Suprapubic skin (tissue), 4 donors: ENCODE measurements around the gene SCYL1. TPM values are rescaled to one million over a fixed set of nuclear protein-coding genes. Genes with fewer than 3 reads are reported as not detected.

Source experiments
- DNase-seq, 2 donors: peaks; one replicate each; pipeline ENCODE4 v3.0.0-alpha.2; 2019; ENCODE audit warnings: low spot score in 2 of 2
- H3K27ac ChIP-seq: fragments of 200-600 bp; sonication (generic); one replicate; pipeline ENCODE4 v1.5.1; 2019
- H3K27me3 ChIP-seq: fragments of 200-600 bp; sonication (generic); one replicate; pipeline ENCODE4 v1.5.1; 2019
- H3K36me3 ChIP-seq: fragments of 200-600 bp; sonication (generic); one replicate; pipeline ENCODE4 v1.5.1; 2019
- H3K4me1 ChIP-seq: fragments of 200-600 bp; sonication (generic); one replicate; pipeline ENCODE4 v1.5.1; 2019
- H3K4me3 ChIP-seq: fragments of 200-600 bp; sonication (generic); one replicate; pipeline ENCODE4 v1.5.1; 2019; ENCODE audit warnings: mild to moderate bottlenecking
- H3K9me3 ChIP-seq: fragments of 200-600 bp; sonication (generic); one replicate; pipeline ENCODE4 v1.5.1; 2019
- EP300 ChIP-seq: sonication (generic); formaldehyde crosslinking; IDR thresholded peaks from one replicate; pipeline ENCODE4 v1.6.1; 2017; ENCODE audit warnings: antibody characterized with exemption
- POLR2A ChIP-seq, 2 donors: fragments of 450-650 bp; IDR thresholded peaks; one replicate each; pipeline ENCODE4 v1.6.1; 2017; ENCODE audit warnings: antibody characterized with exemption in 2 of 2, mild to moderate bottlenecking in 2 of 2, moderate library complexity in 2 of 2
- POLR2AphosphoS5 ChIP-seq, 3 donors: sonication (generic); formaldehyde crosslinking; IDR thresholded peaks; one replicate each; pipeline ENCODE4 v1.6.1; 2017; ENCODE audit warnings: antibody characterized with exemption in 3 of 3
- WGBS: methylation state at CpG from one replicate; pipeline ENCODE4 v1.1.5; 2018; 5-methylcytosine and 5-hydroxymethylcytosine counted together
- total RNA-seq, 4 donors: library from RNA; depleted of rRNA; stranded (reverse); fragments of >200 nt; gene quantifications; one replicate each; pipeline ENCODE4 v1.1.0, GENCODE V29; 2016
- TF ChIP-seq, protein P1 (sequence below), 2 donors: fragments of 200-600 bp in 1 of 2; fragments of 450-650 bp in 1 of 2; sonication (generic) in 1 of 2; IDR thresholded peaks; one replicate each; pipeline ENCODE4 v1.5.1; 2016 to 2019; ENCODE audit warnings: antibody characterized with exemption in 2 of 2, mild to moderate bottlenecking in 1 of 2, moderate library complexity in 1 of 2

The SCYL1 gene
- total RNA-seq, 4 donors from 2014 or later, result 63.2 to 83.6 (median 78.4) TPM

DNA sequence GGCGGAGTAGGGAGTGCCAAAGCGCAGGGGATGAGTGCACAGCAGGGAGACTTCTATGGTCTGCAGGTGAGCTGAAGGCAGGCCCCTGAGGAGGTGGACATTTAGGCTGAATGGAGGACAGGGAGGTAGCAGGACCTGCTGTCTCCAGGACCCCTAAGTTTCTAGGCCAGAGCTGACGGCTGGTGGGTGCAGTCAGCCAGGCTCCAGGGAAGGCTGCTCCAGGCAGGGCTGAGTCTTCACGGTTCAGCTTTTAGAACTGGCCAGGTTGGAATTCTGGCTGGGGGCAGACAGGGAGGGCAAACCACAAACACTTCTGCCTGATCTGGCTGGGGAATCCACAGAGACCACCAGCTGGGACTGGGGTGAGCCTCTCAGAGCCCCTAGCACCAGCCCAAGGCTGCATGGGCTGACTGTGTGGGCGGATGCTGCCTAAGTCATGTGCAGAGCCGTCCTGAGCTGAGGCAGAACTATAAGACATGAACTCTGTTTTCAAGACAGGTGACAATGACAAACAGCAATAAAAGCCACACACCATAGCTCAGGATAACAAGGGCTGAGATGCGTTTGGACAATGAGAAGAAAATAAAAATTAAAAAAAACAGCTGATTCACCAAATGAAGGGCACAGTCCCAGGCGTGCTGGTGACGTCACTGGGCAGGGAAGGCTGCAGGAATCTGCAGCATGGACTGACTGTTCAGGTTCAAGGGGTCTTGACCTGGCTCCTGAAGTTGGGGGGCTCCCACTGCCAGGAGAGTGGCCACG is 36.4 kb upstream of the SCYL1 start:
- TF ChIP-seq POLR2AphosphoS5 (IDR thresholded peaks at IDR 0.05) (no peak), POLR2A (IDR thresholded peaks at IDR 0.05) (no peak), EP300 (no peak)
- TF ChIP-seq, protein P1, sequence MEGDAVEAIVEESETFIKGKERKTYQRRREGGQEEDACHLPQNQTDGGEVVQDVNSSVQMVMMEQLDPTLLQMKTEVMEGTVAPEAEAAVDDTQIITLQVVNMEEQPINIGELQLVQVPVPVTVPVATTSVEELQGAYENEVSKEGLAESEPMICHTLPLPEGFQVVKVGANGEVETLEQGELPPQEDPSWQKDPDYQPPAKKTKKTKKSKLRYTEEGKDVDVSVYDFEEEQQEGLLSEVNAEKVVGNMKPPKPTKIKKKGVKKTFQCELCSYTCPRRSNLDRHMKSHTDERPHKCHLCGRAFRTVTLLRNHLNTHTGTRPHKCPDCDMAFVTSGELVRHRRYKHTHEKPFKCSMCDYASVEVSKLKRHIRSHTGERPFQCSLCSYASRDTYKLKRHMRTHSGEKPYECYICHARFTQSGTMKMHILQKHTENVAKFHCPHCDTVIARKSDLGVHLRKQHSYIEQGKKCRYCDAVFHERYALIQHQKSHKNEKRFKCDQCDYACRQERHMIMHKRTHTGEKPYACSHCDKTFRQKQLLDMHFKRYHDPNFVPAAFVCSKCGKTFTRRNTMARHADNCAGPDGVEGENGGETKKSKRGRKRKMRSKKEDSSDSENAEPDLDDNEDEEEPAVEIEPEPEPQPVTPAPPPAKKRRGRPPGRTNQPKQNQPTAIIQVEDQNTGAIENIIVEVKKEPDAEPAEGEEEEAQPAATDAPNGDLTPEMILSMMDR (IDR thresholded peaks at IDR 0.05), result no peak
- Histone ChIP-seq H3K27ac (peak overlapping the region; percentile 99), H3K27me3 (no peaks in the 10 kb centered on the region), H3K4me3 (peak overlapping the region; percentile 14), H3K4me1 (peaks cover 85% of the 10 kb centered on the region), H3K36me3 (no peaks in the 10 kb centered on the region), H3K9me3 (no peaks in the 10 kb centered on the region)
- peak; percentile 76 to 85 for DNase-seq
- 24% methylated on average over 10 of the region's 10 CpGs for WGBS

DNA sequence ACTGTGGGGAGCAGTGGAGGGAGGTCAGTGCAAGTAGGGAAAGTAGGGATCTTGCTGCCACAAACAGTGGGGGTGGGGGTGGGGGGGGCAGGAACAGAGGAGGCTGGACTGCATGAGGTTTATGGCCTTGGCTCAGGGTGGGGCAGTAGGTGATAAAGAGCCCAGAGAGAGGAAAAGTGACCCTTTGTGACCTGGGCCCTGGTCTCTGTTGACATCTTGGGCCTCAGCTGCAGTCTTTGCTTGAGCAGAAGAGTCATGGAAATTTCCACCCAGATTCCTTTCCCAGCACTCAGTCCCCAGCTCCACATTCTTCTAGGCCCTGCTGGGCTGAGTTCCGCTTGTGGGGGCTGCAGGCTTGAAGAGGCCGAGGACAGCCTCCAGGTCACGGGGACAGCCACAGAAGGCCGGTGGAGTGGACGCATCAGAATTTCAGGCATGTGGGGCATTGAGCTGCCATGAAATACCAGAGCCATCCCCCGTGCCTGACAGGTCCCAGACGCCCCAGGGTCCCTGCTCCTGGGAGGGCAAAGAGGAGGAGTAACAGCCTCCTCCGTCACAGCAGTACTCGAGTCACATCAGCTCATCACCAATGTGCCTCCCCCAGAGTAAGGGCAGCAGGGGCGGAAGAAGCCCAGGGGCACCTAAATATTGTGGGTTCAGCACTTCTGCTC is 35.7 kb upstream of the SCYL1 start:
- Histone ChIP-seq H3K27me3 (no peaks in the 10 kb centered on the region), H3K36me3 (no peaks in the 10 kb centered on the region), H3K9me3 (no peaks in the 10 kb centered on the region), H3K27ac (peak overlapping the region; percentile 99), H3K4me1 (peaks cover 92% of the 10 kb centered on the region), H3K4me3 (no peak overlapping the region)
- 47% methylated on average over 9 of the region's 10 CpGs for WGBS
- peak; percentile 78 to 79 for DNase-seq
- TF ChIP-seq, protein P1 (IDR thresholded peaks at IDR 0.05), result no peak
- TF ChIP-seq EP300, result peak; percentile 34

DNA sequence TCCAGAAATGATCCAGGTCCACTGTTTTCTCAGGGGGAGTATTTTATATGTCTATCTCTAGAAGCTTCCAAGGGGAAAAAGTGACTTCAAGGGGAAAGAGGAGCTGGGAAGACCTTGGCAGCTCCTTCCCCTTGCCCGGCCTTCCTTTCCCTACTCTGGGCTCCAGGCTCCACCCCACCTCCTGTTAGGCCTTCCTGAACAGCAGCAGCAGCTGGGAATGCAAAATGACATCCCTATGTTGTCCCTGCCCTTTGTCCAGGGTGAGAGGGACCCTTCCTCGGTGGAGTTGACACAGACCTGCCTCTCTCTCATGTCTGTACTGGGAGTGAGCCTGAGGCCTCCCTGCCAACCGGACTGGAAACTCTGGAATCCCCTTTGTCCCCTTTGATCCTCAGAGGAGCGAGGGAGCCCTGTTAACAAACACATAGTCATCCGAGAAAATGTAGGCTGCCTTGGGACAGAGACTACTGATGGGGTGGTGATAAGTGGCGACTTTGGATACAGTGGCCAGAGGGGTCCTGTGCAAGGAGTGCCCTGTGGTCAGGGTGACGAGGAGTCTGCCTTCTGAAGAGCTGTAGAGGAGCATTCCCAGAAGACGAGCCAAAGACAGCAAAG is 35.1 kb upstream of the SCYL1 start:
- no peaks in the 10 kb centered on the region for H3K9me3 ChIP-seq
- peak; percentile 69 to 72 for DNase-seq
- no peaks in the 10 kb centered on the region for H3K27me3 ChIP-seq
- H3K4me1 ChIP-seq, result peaks cover 96% of the 10 kb centered on the region
- 26% methylated on average over 5 of the region's 8 CpGs for WGBS
- TF ChIP-seq POLR2A (IDR thresholded peaks at IDR 0.05) (no peak), POLR2AphosphoS5 (IDR thresholded peaks at IDR 0.05) (no peak), EP300 (no peak)
- TF ChIP-seq, protein P1 (IDR thresholded peaks at IDR 0.05), result no peak
- peak overlapping the region; percentile 99 for H3K27ac ChIP-seq
- H3K4me3 ChIP-seq, result no peak overlapping the region
- H3K36me3 ChIP-seq, result no peaks in the 10 kb centered on the region

DNA sequence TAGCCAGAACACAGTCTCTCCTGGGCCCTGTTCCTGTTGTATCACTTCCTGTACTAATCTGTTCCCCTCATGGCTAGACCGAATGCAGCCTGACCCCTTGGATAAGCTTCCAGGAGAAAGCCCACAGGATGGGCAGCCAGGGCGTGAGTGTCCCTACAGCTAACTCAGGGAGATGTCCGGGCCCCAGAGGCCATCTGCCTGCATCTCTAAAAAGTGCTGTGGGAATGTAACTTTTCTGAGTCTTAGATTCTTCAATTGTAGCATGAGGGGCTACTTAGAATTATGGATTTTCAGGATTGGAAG is 33.8 kb upstream of the SCYL1 start:
- Histone ChIP-seq H3K9me3 (no peaks in the 10 kb centered on the region), H3K27me3 (no peaks in the 10 kb centered on the region), H3K36me3 (no peaks in the 10 kb centered on the region), H3K27ac (peak overlapping the region; percentile 99), H3K4me3 (no peak overlapping the region), H3K4me1 (peaks cover 96% of the 10 kb centered on the region)
- TF ChIP-seq POLR2A (IDR thresholded peaks at IDR 0.05), result no peak
- TF ChIP-seq POLR2AphosphoS5 (IDR thresholded peaks at IDR 0.05), result no peak
- TF ChIP-seq, protein P1 (IDR thresholded peaks at IDR 0.05), result no peak
- no peak for TF ChIP-seq EP300
- peak in 1 of 2 donors; percentile 64 for DNase-seq
- WGBS, result 67% methylated on average over 3 of the region's 3 CpGs
